Measurements from ENCODE around the gene TENM3.

DNA sequence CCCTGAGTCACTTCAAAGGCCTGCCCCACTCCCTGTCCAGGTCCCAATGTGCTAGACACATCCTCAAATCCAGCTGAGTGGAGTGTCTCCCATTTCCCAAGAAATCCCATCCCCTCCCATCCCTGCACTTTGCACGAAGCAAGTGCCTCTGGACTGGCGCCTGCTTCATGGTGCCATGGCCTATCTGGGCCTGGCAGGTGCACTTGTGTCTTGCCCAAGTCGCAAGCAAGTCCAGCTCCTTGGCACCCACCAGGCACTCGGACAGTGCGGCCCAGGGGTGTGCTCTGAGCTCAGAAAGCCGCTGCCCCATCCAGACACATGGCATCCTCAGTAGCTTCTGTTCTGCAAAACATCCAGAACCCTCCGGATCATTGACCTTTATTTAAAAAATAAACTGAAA lies 576.5 kb downstream of the TENM3 start:
- TF ChIP-seq, protein P1, sequence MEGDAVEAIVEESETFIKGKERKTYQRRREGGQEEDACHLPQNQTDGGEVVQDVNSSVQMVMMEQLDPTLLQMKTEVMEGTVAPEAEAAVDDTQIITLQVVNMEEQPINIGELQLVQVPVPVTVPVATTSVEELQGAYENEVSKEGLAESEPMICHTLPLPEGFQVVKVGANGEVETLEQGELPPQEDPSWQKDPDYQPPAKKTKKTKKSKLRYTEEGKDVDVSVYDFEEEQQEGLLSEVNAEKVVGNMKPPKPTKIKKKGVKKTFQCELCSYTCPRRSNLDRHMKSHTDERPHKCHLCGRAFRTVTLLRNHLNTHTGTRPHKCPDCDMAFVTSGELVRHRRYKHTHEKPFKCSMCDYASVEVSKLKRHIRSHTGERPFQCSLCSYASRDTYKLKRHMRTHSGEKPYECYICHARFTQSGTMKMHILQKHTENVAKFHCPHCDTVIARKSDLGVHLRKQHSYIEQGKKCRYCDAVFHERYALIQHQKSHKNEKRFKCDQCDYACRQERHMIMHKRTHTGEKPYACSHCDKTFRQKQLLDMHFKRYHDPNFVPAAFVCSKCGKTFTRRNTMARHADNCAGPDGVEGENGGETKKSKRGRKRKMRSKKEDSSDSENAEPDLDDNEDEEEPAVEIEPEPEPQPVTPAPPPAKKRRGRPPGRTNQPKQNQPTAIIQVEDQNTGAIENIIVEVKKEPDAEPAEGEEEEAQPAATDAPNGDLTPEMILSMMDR (conservative IDR thresholded peaks at IDR 0.05), result no peak
- no peak for TF ChIP-seq ZFX (IDR thresholded peaks at IDR 0.05)

All from C4-2B (cell line).